GM10248 (cell line): ENCODE data around the gene TMEM212.

ENCODE experiments used
- CTCF ChIA-PET: fragments of 300-600 bp; sonication (Branson Sonifier 250); formaldehyde crosslinking; extraction: SDS; loops from one replicate; lab custom pipeline; 2021; ENCODE audit warnings: antibody characterized with exemption; lab: Yijun Ruan, JAX
- POLR2A ChIA-PET: fragments of 350-650 bp; sonication (Branson Sonifier 250); formaldehyde crosslinking; extraction: SDS; loops from one replicate; lab custom pipeline; 2020; ENCODE audit warnings: antibody characterized with exemption; lab: Yijun Ruan, JAX
- DNase-seq: peaks from one replicate; pipeline ENCODE4 v3.0.0; 2012; ENCODE audit errors: extremely low spot score
- CTCF ChIP-seq: IDR thresholded peaks from 2 replicates; pipeline ENCODE4 v1.5.1; 2012; ENCODE audit warnings: mild to moderate bottlenecking, low read depth; ENCODE audit errors: extremely low read depth, missing control alignments, control extremely low read depth

Gene TMEM212

DNA sequence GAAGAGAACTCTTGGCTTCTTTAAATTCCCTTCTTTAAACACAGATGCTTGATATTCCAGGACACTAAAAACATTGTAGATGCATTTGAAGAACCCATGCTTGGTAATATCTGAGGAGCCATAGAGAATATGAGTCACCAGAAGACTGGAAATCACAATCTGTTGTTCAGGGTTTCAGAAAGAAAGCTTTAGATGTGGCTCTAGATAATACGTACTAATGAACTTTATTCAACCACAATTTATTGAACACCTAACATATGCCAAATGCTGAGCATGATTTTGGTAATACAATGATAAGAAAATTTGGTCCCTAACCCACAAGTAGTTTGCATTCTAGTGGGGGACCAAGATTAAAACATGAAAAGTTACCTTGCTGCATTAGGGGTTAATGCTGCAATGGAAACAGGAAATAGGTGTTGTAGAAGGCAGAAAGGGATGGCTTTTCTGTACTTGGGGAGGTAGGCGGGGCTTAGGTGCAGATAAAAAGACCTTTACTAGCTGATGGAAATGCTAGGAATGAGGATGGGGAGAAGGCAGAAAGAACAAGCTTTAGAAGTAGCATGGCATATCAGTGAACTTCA, 21.3 kb upstream of the TMEM212 start:
- POLR2A ChIA-PET: no interaction called here
- no peak for TF ChIP-seq CTCF
- no peak for DNase-seq
- CTCF ChIA-PET: interaction anchor here (1.3 to 1.9 kb wide), 2 partner anchors 12 to 20 kb away, joined by 3 to 15 read pairs; no protein-coding TSS in a partner anchor

- TF ChIP-seq CTCF: no peak
- no peak for DNase-seq
- ChIA-PET POLR2A (no interaction called here), CTCF (interaction anchor here (1.0 to 1.9 kb wide), 3 partner anchors 11 to 50 kb away, joined by 3 to 15 read pairs (median 3); no protein-coding TSS in a partner anchor)
These were observed 20.6 kb upstream of the TMEM212 start for GRCh38 chr3:171822431-171823106.

GRCh38 chr3:171824116-171824515, 19.0 kb upstream of the TMEM212 start:
- CTCF ChIA-PET: interaction anchor here (1.2 kb wide), 1 partner anchor 11 kb away, joined by 4 read pairs; no protein-coding TSS in a partner anchor
- DNase-seq: no peak
- TF ChIP-seq CTCF: no peak
- POLR2A ChIA-PET: no interaction called here

DNA sequence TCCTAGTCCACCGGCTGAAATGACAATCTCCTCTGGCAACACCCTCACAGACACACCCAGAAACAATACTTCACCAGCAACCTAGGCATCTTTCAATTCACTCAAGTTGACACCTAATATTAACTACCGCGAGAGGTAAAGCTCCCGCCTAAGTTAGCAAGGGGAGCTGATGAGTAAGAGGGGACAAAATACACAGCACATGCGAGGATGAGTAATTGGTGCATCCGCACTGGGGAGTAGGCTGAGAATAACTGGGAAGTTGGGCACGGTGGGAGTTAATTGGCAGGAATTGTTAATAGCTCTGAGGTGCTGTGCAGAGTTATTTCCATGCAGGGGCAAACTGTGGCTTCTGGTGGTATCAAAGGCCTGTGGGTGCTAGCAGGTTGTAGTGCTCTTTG, 18.3 kb upstream of the TMEM212 start:
- ChIA-PET POLR2A (no interaction called here), CTCF (interaction anchor here (0.8 to 1.2 kb wide), 2 partner anchors 11 to 20 kb away, joined by 3 to 4 read pairs; no protein-coding TSS in a partner anchor)
- no peak for TF ChIP-seq CTCF
- DNase-seq: no peak

DNA sequence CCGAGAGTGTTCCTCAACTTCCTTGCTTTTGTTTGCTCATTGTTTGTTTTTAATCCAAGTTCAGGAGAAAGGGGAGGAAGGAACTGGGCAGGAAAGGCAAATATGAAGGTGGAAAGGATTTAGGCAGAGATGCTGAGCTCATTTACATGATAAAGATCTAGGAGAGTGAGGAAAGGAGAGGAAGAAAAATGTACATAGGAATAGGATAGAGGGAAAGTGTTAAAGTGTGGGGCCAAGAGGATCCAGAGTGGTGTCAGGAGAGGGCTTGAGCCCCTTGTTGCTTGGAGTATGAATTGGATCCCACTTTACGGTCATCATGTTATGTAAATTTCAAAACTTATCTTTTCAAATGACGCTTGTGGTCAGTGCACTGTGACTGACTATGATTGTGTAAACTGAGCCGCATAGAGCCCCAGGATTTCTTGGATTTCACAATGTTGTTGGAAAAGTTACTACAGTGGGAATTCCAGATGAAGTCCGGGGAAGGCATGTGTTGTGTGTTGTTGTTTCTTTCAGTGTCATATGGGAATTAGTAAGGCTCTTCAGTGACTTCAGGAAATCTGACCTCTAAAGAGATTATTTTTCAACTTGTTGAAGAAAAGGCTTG, 17.8 kb upstream of the TMEM212 start:
- no peak for DNase-seq
- ChIA-PET POLR2A (no interaction called here), CTCF (interaction anchor here (0.8 kb wide), 1 partner anchor 20 kb away, joined by 3 read pairs; no protein-coding TSS in a partner anchor)
- no peak for TF ChIP-seq CTCF

DNA sequence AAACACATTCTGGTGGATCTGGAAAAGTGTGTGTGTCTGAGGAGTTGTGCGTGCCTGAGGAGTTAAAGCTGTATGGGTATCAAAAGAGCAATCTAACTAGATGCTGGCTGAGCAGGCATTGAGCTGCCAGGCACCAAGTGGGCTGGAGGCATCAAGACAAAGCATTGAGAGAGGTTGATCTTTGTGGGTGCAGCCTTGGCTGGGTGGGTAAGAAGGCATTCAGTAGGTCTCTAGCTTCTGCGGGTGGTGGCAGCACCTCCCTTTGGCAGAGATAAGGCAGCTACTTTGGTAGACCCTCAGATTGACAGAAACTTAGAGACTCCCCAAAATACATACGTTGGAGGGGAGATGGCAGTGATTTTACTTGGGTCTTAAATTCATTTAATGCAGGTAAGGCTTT, 15.8 kb upstream of the TMEM212 start:
- no peak for DNase-seq
- CTCF ChIA-PET: interaction anchor here (1.2 to 3.2 kb wide), 3 partner anchors 13 to 514 kb away, joined by 3 to 20 read pairs (median 4); no protein-coding TSS in a partner anchor
- POLR2A ChIA-PET: interaction anchor here (0.7 kb wide), 1 partner anchor 11 kb away, joined by 6 read pairs; no protein-coding TSS in a partner anchor

More for the DNA sequence above, 15.8 kb upstream of the TMEM212 start:
- no peak for TF ChIP-seq CTCF
